GM21619 (cell line): ENCODE data around the gene EVPL.
"Not testable (repeated sequence)": the region's sequence is repeated elsewhere in the genome, so short reads cannot be mapped to it uniquely, and the experiment has no call there.

Source experiments
- ATAC-seq: cut with Tn5 transposase; IDR thresholded peaks from one replicate; pipeline ENCODE4 v1.9.1; 2021; ENCODE audit not compliant: unreplicated experiment

Gene EVPL

GRCh38 chr17:75969044-75969443 is 58.1 kb downstream of the EVPL start:
- ATAC-seq = not testable (repeated sequence)

- no peak for ATAC-seq
These were observed 61.6 kb downstream of the EVPL start for GRCh38 chr17:75965468-75965867.

- no peak for ATAC-seq
These were observed 67.1 kb downstream of the EVPL start for GRCh38 chr17:75959839-75960511.

- ATAC-seq = no peak
These were observed 67.9 kb downstream of the EVPL start for GRCh38 chr17:75959051-75959838.
